ENCODE measurements around the gene PLEKHA6.

Gene PLEKHA6

DNA sequence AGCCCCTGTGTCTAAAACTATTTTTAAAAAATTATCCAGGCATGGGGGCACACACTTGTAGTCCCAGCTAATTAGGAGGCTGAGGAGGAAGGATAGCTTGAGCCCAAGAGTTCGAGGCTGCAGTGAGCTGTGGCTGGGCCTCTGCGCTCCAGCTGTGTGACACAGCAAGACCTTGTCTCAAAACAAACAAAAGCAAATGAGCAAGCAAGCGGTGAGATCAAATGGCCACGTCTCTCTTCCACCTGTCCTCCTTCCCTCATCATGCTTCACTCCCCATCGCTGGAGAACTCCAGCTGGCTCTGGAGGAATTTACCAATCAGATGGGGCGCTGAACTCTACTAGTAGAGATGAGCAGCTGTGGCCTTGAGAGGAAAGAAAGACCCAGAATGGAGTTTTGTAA lies 179.6 kb downstream of the PLEKHA6 start:
- Histone ChIP-seq H3K36me3 (ENCODE audit: low read depth) (no peaks in the 10 kb centered on the region), H3K27me3 (ENCODE audit: insufficient read depth, poor library complexity, severe bottlenecking) (no peaks in the 10 kb centered on the region), H3K9me3 (ENCODE audit: severe bottlenecking) (no peaks in the 10 kb centered on the region), H3K4me1 (ENCODE audit: insufficient read depth, poor library complexity, severe bottlenecking) (peaks cover 1% of the 10 kb centered on the region), H3K27ac (ENCODE audit: poor library complexity, severe bottlenecking) (no peak overlapping the region), H3K4me3 (ENCODE audit: severe bottlenecking) (no peak overlapping the region)
- TF ChIP-seq, protein P1, sequence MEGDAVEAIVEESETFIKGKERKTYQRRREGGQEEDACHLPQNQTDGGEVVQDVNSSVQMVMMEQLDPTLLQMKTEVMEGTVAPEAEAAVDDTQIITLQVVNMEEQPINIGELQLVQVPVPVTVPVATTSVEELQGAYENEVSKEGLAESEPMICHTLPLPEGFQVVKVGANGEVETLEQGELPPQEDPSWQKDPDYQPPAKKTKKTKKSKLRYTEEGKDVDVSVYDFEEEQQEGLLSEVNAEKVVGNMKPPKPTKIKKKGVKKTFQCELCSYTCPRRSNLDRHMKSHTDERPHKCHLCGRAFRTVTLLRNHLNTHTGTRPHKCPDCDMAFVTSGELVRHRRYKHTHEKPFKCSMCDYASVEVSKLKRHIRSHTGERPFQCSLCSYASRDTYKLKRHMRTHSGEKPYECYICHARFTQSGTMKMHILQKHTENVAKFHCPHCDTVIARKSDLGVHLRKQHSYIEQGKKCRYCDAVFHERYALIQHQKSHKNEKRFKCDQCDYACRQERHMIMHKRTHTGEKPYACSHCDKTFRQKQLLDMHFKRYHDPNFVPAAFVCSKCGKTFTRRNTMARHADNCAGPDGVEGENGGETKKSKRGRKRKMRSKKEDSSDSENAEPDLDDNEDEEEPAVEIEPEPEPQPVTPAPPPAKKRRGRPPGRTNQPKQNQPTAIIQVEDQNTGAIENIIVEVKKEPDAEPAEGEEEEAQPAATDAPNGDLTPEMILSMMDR (IDR thresholded peaks at IDR 0.05; ENCODE audit: poor library complexity, severe bottlenecking) = no peak
- DNase-seq (ENCODE audit: low spot score) (no peak), ATAC-seq (ENCODE audit: low read depth) (no peak)

DNA sequence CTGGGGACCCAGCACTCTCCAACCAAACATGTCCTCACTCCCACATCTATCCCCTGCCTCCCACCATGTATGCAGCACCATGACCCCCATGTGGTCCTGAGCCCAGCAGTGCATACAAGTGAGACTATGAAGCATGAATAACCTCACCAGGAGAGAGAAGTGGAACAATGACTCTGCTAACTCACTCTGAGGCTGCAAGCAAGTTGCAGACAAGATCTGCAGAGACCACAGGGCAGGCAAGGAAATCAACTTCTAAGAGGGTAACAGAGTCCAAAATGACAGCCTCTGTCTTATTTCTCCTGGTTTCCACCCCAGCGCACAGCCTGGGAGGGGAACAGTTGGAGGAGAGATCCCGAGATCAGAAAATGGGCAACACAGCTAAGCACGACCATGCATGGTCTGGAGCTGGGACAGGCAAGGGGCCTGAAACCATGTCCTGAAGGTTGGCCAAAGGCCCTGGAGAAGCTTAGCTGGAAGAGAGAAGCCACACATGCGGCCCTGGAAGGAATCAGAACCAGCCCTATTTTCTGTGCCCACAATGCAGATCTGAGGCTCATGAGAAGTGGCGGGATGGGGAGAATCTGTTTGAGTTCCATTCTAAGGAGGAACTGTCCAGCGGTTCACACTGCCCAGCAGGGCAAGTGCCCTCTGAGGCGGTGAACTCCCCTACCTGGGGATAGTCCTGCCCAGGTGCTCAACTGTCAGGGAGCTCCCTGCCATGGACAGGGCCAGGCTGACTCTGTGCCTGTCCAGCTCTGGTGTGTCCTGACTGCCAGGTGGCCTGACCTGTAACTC lies 181.0 kb downstream of the PLEKHA6 start:
- Histone ChIP-seq H3K4me3 (ENCODE audit: severe bottlenecking) (no peak overlapping the region), H3K36me3 (ENCODE audit: low read depth) (no peaks in the 10 kb centered on the region), H3K9me3 (ENCODE audit: severe bottlenecking) (no peaks in the 10 kb centered on the region), H3K27me3 (ENCODE audit: insufficient read depth, poor library complexity, severe bottlenecking) (no peaks in the 10 kb centered on the region), H3K27ac (ENCODE audit: poor library complexity, severe bottlenecking) (no peak overlapping the region), H3K4me1 (ENCODE audit: insufficient read depth, poor library complexity, severe bottlenecking) (peaks cover 7% of the 10 kb centered on the region)
- DNase-seq (ENCODE audit: low spot score) = no peak
- TF ChIP-seq, protein P1 (IDR thresholded peaks at IDR 0.05; ENCODE audit: poor library complexity, severe bottlenecking) = no peak
- ATAC-seq (ENCODE audit: low read depth) = no peak

- Histone ChIP-seq H3K36me3 (ENCODE audit: low read depth) (no peaks in the 10 kb centered on the region), H3K27me3 (ENCODE audit: insufficient read depth, poor library complexity, severe bottlenecking) (no peaks in the 10 kb centered on the region), H3K4me3 (ENCODE audit: severe bottlenecking) (no peak overlapping the region), H3K9me3 (ENCODE audit: severe bottlenecking) (no peaks in the 10 kb centered on the region), H3K4me1 (ENCODE audit: insufficient read depth, poor library complexity, severe bottlenecking) (peaks cover 11% of the 10 kb centered on the region), H3K27ac (ENCODE audit: poor library complexity, severe bottlenecking) (no peak overlapping the region)
- TF ChIP-seq, protein P1 (IDR thresholded peaks at IDR 0.05; ENCODE audit: poor library complexity, severe bottlenecking) = no peak
- DNase-seq (ENCODE audit: low spot score) (no peak), ATAC-seq (ENCODE audit: low read depth) (no peak)
Observed at GRCh38 chr1:204177133-204177532, 182.6 kb downstream of the PLEKHA6 start.

DNA sequence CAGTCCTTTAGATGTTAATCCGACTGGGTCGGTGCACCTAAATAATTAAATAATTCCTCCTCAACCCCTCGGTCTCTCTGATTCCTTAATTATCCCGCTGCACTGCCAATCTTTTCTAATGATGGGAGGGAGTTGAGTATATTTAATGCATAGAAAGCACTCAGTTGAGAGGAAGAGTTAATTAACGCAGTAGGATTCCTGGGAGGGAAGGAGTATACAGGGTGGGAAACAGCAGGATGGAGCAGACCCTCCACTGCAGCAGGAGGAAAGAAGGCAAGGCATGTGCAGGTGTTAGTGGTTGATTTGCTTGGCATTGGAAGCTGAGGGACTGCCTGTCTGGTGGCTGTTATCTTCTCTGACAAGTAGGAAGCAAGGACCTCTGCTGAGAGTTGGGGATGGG lies 183.7 kb downstream of the PLEKHA6 start:
- no peaks in the 10 kb centered on the region for H3K36me3 ChIP-seq (ENCODE audit: low read depth)
- no peak overlapping the region for H3K27ac ChIP-seq (ENCODE audit: poor library complexity, severe bottlenecking)
- no peaks in the 10 kb centered on the region for H3K27me3 ChIP-seq (ENCODE audit: insufficient read depth, poor library complexity, severe bottlenecking)
- H3K4me3 ChIP-seq (ENCODE audit: severe bottlenecking) = no peak overlapping the region
- ATAC-seq (ENCODE audit: low read depth) = no peak
- peaks cover 3% of the 10 kb centered on the region for H3K9me3 ChIP-seq (ENCODE audit: severe bottlenecking)
- H3K4me1 ChIP-seq (ENCODE audit: insufficient read depth, poor library complexity, severe bottlenecking) = peaks cover 18% of the 10 kb centered on the region
- DNase-seq (ENCODE audit: low spot score) = no peak
- TF ChIP-seq, protein P1 (IDR thresholded peaks at IDR 0.05; ENCODE audit: poor library complexity, severe bottlenecking) = no peak

- no peaks in the 10 kb centered on the region for H3K36me3 ChIP-seq (ENCODE audit: low read depth)
- H3K4me3 ChIP-seq (ENCODE audit: severe bottlenecking) = no peak overlapping the region
- peaks cover 18% of the 10 kb centered on the region for H3K4me1 ChIP-seq (ENCODE audit: insufficient read depth, poor library complexity, severe bottlenecking)
- no peak overlapping the region for H3K27ac ChIP-seq (ENCODE audit: poor library complexity, severe bottlenecking)
- H3K9me3 ChIP-seq (ENCODE audit: severe bottlenecking) = peaks cover 13% of the 10 kb centered on the region
- TF ChIP-seq, protein P1 (IDR thresholded peaks at IDR 0.05; ENCODE audit: poor library complexity, severe bottlenecking) = no peak
- ATAC-seq (ENCODE audit: low read depth) (0 out of 3 replicates have a peak, but pooled peaks have one; percentile 29), DNase-seq (ENCODE audit: low spot score) (no peak)
- no peaks in the 10 kb centered on the region for H3K27me3 ChIP-seq (ENCODE audit: insufficient read depth, poor library complexity, severe bottlenecking)
Observed at GRCh38 chr1:204174958-204175357, 184.8 kb downstream of the PLEKHA6 start.
